Heart left ventricle (tissue), 16 donors: ENCODE data around the gene STEEP1. TPM values are rescaled to one million over a fixed set of nuclear protein-coding genes. Genes with fewer than 3 reads are reported as not detected.

Experiments
- ATAC-seq, 4 donors: fragments of 200-7000 bp; cut with Tn5 transposase; one replicate each; pipeline ENCODE4 v1.9.1; 2020 to 2022; ENCODE audit warnings: moderate library complexity in 4 of 4, mild to moderate bottlenecking in 3 of 4, moderate number of reproducible peaks in 1 of 4
- DNase-seq, 5 donors: peaks; one replicate each; pipeline ENCODE4 v3.0.0-alpha.2; 2020
- H3K27ac ChIP-seq, 12 donors: fragments of 200-600 bp; sonication (generic) in 4 of 12; one replicate each; pipeline versions ENCODE4 v1.5.0 to v1.8.0; 2016 to 2022; ENCODE audit warnings: mild to moderate bottlenecking in 2 of 12
- H3K27me3 ChIP-seq, 9 donors: fragments of 200-600 bp; sonication (generic) in 2 of 9; one replicate each; pipeline versions ENCODE4 v1.5.1 to v1.8.0; 2016 to 2022; ENCODE audit warnings: mild to moderate bottlenecking in 3 of 9
- H3K36me3 ChIP-seq, 9 donors: fragments of 200-600 bp; sonication (generic) in 2 of 9; one replicate each; pipeline versions ENCODE4 v1.5.0 to v1.8.0; 2018 to 2022; ENCODE audit warnings: mild to moderate bottlenecking in 2 of 9
- H3K4me1 ChIP-seq, 12 donors: fragments of 200-600 bp; sonication (generic) in 4 of 12; one replicate each; pipeline versions ENCODE4 v1.5.0 to v1.8.0; 2016 to 2022; ENCODE audit warnings: mild to moderate bottlenecking in 3 of 12
- H3K4me3 ChIP-seq, 12 donors: fragments of 200-600 bp; sonication (generic) in 4 of 12; one replicate each; pipeline versions ENCODE4 v1.5.0 to v1.8.0; 2017 to 2022; ENCODE audit warnings: mild to moderate bottlenecking in 9 of 12, moderate library complexity in 4 of 12
- H3K9me3 ChIP-seq, 12 donors: fragments of 200-600 bp; sonication (generic) in 4 of 12; one replicate each; pipeline versions ENCODE4 v1.5.0 to v1.8.0; 2016 to 2022; ENCODE audit warnings: mild to moderate bottlenecking in 1 of 12
- CTCF ChIP-seq, 12 donors: fragments of 200-600 bp; sonication (generic) in 4 of 12; IDR thresholded peaks; one replicate each; pipeline versions ENCODE4 v1.5.0 to v1.8.0; 2018 to 2022; ENCODE audit warnings: antibody characterized with exemption in 12 of 12, mild to moderate bottlenecking in 5 of 12
- POLR2A ChIP-seq, 2 donors: fragments of 450-650 bp; IDR thresholded peaks; one replicate each; pipeline ENCODE4 v1.6.1; 2017; ENCODE audit warnings: antibody characterized with exemption in 2 of 2, mild to moderate bottlenecking in 2 of 2, moderate library complexity in 2 of 2
- WGBS, 4 donors: extraction: QIAGEN DNeasy Blood & Tissue Kit in 2 of 4; methylation state at CpG; one replicate each; pipeline versions ENCODE4 v1.1.5 to v1.1.7; 2013 to 2018; 5-methylcytosine and 5-hydroxymethylcytosine counted together
- intact Hi-C, 10 donors: fragments of 100-400 bp; cut with DNase I; formaldehyde crosslinking; loops; one replicate each; pipeline versions ENCODE4 v1.11.1 to v1.14.2; 2022
- polyA plus RNA-seq, 2 donors: library from polyadenylated mRNA; stranded (reverse); fragments of 200-250 nt; gene quantifications; one replicate each; pipeline ENCODE4 v1.2.3, GENCODE V29; 2013
- total RNA-seq, 9 donors: library from RNA; depleted of rRNA in 2 of 9; stranded (reverse); fragments of >200 nt in 2 of 9; fragmentation: NEBNext Ultra II Directional in 3 of 9; extraction: Animal tissue kit (Norgen Biotek cat#: 25700) in 3 of 9; gene quantifications; one replicate each; pipeline versions ENCODE4 v1.1.0 to v1.2.4, GENCODE V29; 2016 to 2023
- donor health status: ischemic (EF 13 %, LVEDD 7.1; RV severe dilation, severe dysfunction).
- donor health status: healthy with polysubstance abuse.
- donor health status: DM: no; HTN: yes; CAD: no.
- donor health status: DM: no; HTN: no; CAD: no.
- donor health status: ischemic (EF 25% LVEDD 6.9; RV normal size, moderate dysfunction).
- donor health status: ischemic (EF 25% LVEDD 5.7; RV mildly dilated, moderate dysfunction).
- donor health status: healthy.
- donor health status: DM: yes; HTN: yes; CAD: no.
- donor health status: ischemic (EF 35%, LVEDD 5.7; RV mildly dilated, moderate dysfunction).
- donor health status: nonischemic (EF 11% LVEDD 7.7; RV severe dilation, severe dysfunction).
- donor health status: DM: yes; HTN: yes; CAD: no.
- donor health status: PGD.
- donor health status: ischemic (EF 29% LVEDD 5.4; RV normal size, mild dysfunction).
- donor health status: nonischemic (EF 23%, LVEDD 6.1; RV moderate dilation, normal function).

Gene STEEP1
- total and polyA plus RNA-seq, 11 donors, result 5.4 to 21.7 (median 16.7) TPM

GRCh38 chrX:119521246-119521645, 44.0 kb downstream of the STEEP1 start:
- intact Hi-C loops, result loop anchor here in 1 of 10 donors (10.0 kb wide), 1 partner anchor 214 kb away; no protein-coding TSS in a partner anchor
- 80 to 95% (median 87%) methylated on average over 6 of the region's 6 CpGs for WGBS, 4 donors

GRCh38 chrX:119518371-119518770, 46.8 kb downstream of the STEEP1 start:
- H3K27ac ChIP-seq, result no peak overlapping the region
- ATAC-seq, result no peak
- H3K4me3 ChIP-seq, result no peak overlapping the region
- no peaks in the 10 kb centered on the region for H3K27me3 ChIP-seq
- intact Hi-C loops, result loop anchor here in 9 of 10 donors (5.0 to 10.0 kb wide), 8 partner anchors 56 to 216 kb away; partner anchors contain the start of genes NKRF (in 2 of the 9) and UBE2A (in 1 of the 9)
- peaks cover 0 to 2% (median 0%) of the 10 kb centered on the region in 12 donors for H3K4me1 ChIP-seq
- WGBS, 4 donors, result 66 to 78% (median 72%) methylated on average over 4 of the region's 4 CpGs
- TF ChIP-seq CTCF (IDR thresholded peaks at IDR 0.05), result no peak
- no peak for TF ChIP-seq POLR2A (IDR thresholded peaks at IDR 0.05)
- no peaks in the 10 kb centered on the region for H3K9me3 ChIP-seq
- H3K36me3 ChIP-seq, result no peaks in the 10 kb centered on the region
- no peak for DNase-seq

More at GRCh38 chrX:119521246-119521645, 44.0 kb downstream of the STEEP1 start:
- Histone ChIP-seq H3K27me3 (no peaks in the 10 kb centered on the region), H3K27ac (no peak overlapping the region), H3K4me1 (peaks cover 0 to 2% (median 0%) of the 10 kb centered on the region in 12 donors), H3K36me3 (no peaks in the 10 kb centered on the region), H3K4me3 (no peak overlapping the region), H3K9me3 (no peaks in the 10 kb centered on the region)
- no peak for ATAC-seq
- DNase-seq, result no peak
- no peak for TF ChIP-seq POLR2A (IDR thresholded peaks at IDR 0.05)
- TF ChIP-seq CTCF (IDR thresholded peaks at IDR 0.05), result no peak

GRCh38 chrX:119516157-119516702, 49.0 kb downstream of the STEEP1 start:
- Histone ChIP-seq H3K4me1 (peaks cover 0 to 5% (median 0%) of the 10 kb centered on the region in 12 donors), H3K4me3 (no peak overlapping the region), H3K27me3 (no peaks in the 10 kb centered on the region), H3K36me3 (no peaks in the 10 kb centered on the region), H3K9me3 (no peaks in the 10 kb centered on the region), H3K27ac (no peak overlapping the region)
- ATAC-seq, result peak in 3 of 4 donors; percentile 66 to 76 (median 73)
- WGBS, 4 donors, result 27 to 41% (median 33%) methylated on average over 5 of the region's 5 CpGs
- intact Hi-C loops, result loop anchor here in 9 of 10 donors (2.0 to 10.0 kb wide), 9 partner anchors 59 to 219 kb away; partner anchors contain the start of genes NKRF (in 2 of the 9) and UBE2A (in 1 of the 9)
- TF ChIP-seq POLR2A (IDR thresholded peaks at IDR 0.05) (no peak), CTCF (IDR thresholded peaks at IDR 0.05) (peak; percentile 58 to 73 (median 66))
- DNase-seq, result peak in 2 of 5 donors; percentile 16 to 18

GRCh38 chrX:119512146-119512800, 52.9 kb downstream of the STEEP1 start:
- Histone ChIP-seq H3K27ac (peak overlapping the region in 2 of 12 donors; percentile 40 to 48), H3K36me3 (no peaks in the 10 kb centered on the region), H3K9me3 (no peaks in the 10 kb centered on the region), H3K27me3 (no peaks in the 10 kb centered on the region), H3K4me1 (peaks cover 0 to 5% (median 0%) of the 10 kb centered on the region in 12 donors), H3K4me3 (no peak overlapping the region)
- intact Hi-C loops, result loop anchor here in 6 of 10 donors (1.0 to 10.0 kb wide), 9 partner anchors 43 to 223 kb away; partner anchors contain the start of genes NKRF (in 1 of the 6) and UBE2A (in 1 of the 6)
- DNase-seq (peak in 4 of 5 donors; percentile 45 to 67 (median 54)), ATAC-seq (peak; percentile 95 to 98 (median 96))
- peak; percentile 39 to 68 (median 55) for TF ChIP-seq CTCF (IDR thresholded peaks at IDR 0.05)
- TF ChIP-seq POLR2A (IDR thresholded peaks at IDR 0.05), result no peak
- 27 to 40% (median 29%) methylated on average over 13 to 14 of the region's 14 CpGs for WGBS, 4 donors
